ENCODE measurements around the gene KNCN. TPM values are rescaled to one million over a fixed set of nuclear protein-coding genes. Genes with fewer than 3 reads are reported as not detected.

Gene KNCN
- total and polyA plus RNA-seq, 2 donors (not counting 1 experiment from before 2014, with no cell fraction given): not detected

DNA sequence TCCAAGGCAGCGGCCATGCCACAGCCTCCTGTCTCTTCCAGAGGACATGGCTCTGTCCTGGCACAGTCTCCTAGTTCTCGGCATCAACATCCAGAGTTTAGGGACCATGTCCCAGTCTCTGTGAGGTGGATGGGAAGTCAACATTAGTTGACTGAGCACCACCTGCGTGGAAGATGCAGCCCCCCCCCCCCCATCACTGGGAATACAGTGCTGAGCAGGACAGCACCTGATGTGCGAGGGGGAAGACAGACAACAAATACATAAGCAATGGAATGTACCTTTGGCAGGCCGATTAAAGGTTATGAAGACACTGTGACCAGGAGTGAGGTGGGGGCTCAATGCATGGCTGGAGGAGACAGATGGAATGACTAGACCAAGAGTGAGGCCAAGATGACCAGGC lies 26.6 kb downstream of the KNCN start:
- Histone ChIP-seq H3K27ac (ENCODE audit: low read length in 2 of 2) (no peak overlapping the region), H2AFZ (ENCODE audit: insufficient read depth, low read depth, low read length, poor library complexity, severe bottlenecking) (no peak overlapping the region), H3K36me3 (replicated peaks in 1 of 2; ENCODE audit: control extremely low read depth in 1 of 2, control insufficient read depth in 1 of 2, extremely low read depth in 1 of 2, insufficient read depth in 2 of 2, low read length in 1 of 2) (no peaks in the 10 kb centered on the region), H3K4me2 (replicated peaks; ENCODE audit: low read depth, low read length, poor library complexity, severe bottlenecking) (no peak overlapping the region), H3K4me1 (ENCODE audit: control insufficient read depth in 2 of 2, insufficient read depth in 2 of 2, low read length in 2 of 2) (no peaks in the 10 kb centered on the region), H3K27me3 (replicated peaks in 1 of 4; ENCODE audit: control extremely low read depth in 1 of 4, control insufficient read depth in 3 of 4, insufficient read depth in 4 of 4, low read length in 3 of 4) (peaks cover 0 to 22% (median 7%) of the 10 kb centered on the region in 4 experiments), H4K20me1 (ENCODE audit: control insufficient read depth, insufficient read depth, low read length, poor library complexity, severe bottlenecking) (no peaks in the 10 kb centered on the region), H3K9me3 (ENCODE audit: control extremely low read depth in 1 of 3, control insufficient read depth in 2 of 3, insufficient read depth in 1 of 3, low read length in 2 of 3) (no peaks in the 10 kb centered on the region), H3K9ac (ENCODE audit: low read length) (no peak overlapping the region), H3K4me3 (ENCODE audit: control extremely low read depth in 1 of 5, extremely low read depth in 1 of 5, insufficient read depth in 1 of 5, low read depth in 2 of 5, low read length in 4 of 5) (no peak overlapping the region), H3K79me2 (ENCODE audit: control insufficient read depth, insufficient read depth, low read length) (no peaks in the 10 kb centered on the region)
- Mint-ChIP-seq H3K27me3 (peaks cover 52% of the 10 kb centered on the region), H3K27ac (no peak overlapping the region), H3K4me1 (no peaks in the 10 kb centered on the region), H3K9me3 (ENCODE audit: insufficient read depth) (no peaks in the 10 kb centered on the region), H3K4me3 (no peak overlapping the region)
- ChIA-PET CTCF (no interaction called here), POLR2A (no interaction called here)
- intact Hi-C loops (cut with micrococcal nuclease): no loop called here
- ATAC-seq (ENCODE audit: low read depth) (no peak), DNase-seq (no peak)
- 96% methylated on average over 5 of the region's 5 CpGs for WGBS (ENCODE audit: insufficient coverage)
- no peak for TF ChIP-seq EZH2 (IDR thresholded peaks at IDR 0.05; ENCODE audit: borderline replicate concordance, insufficient read depth, low read depth, low read length, poor library complexity, severe bottlenecking)
- no peak for TF ChIP-seq CTCF (IDR thresholded peaks at IDR 0.05)

- no peak overlapping the region for H3K27ac Mint-ChIP-seq
- H3K79me2 ChIP-seq (ENCODE audit: control insufficient read depth, insufficient read depth, low read length): no peaks in the 10 kb centered on the region
- no peak overlapping the region for H3K27ac ChIP-seq (ENCODE audit: low read length in 2 of 2)
- H3K36me3 ChIP-seq (replicated peaks in 1 of 2; ENCODE audit: control extremely low read depth in 1 of 2, control insufficient read depth in 1 of 2, extremely low read depth in 1 of 2, insufficient read depth in 2 of 2, low read length in 1 of 2): no peaks in the 10 kb centered on the region
- no peaks in the 10 kb centered on the region for H3K9me3 Mint-ChIP-seq (ENCODE audit: insufficient read depth)
- H3K27me3 ChIP-seq (replicated peaks in 1 of 4; ENCODE audit: control extremely low read depth in 1 of 4, control insufficient read depth in 3 of 4, insufficient read depth in 4 of 4, low read length in 3 of 4): peaks cover 0 to 22% (median 6%) of the 10 kb centered on the region in 4 experiments
- no peaks in the 10 kb centered on the region for H3K4me1 ChIP-seq (ENCODE audit: control insufficient read depth in 2 of 2, insufficient read depth in 2 of 2, low read length in 2 of 2)
- no peaks in the 10 kb centered on the region for H3K4me1 Mint-ChIP-seq
- H3K4me3 Mint-ChIP-seq: no peak overlapping the region
- no peak for DNase-seq
- 90% methylated on average over 10 of the region's 11 CpGs for WGBS (ENCODE audit: insufficient coverage)
- no peak overlapping the region for H2AFZ ChIP-seq (ENCODE audit: insufficient read depth, low read depth, low read length, poor library complexity, severe bottlenecking)
- TF ChIP-seq CTCF (IDR thresholded peaks at IDR 0.05) (no peak), EZH2 (IDR thresholded peaks at IDR 0.05; ENCODE audit: borderline replicate concordance, insufficient read depth, low read depth, low read length, poor library complexity, severe bottlenecking) (no peak)
- no peaks in the 10 kb centered on the region for H4K20me1 ChIP-seq (ENCODE audit: control insufficient read depth, insufficient read depth, low read length, poor library complexity, severe bottlenecking)
- ATAC-seq (ENCODE audit: low read depth): no peak
- POLR2A ChIA-PET: no interaction called here
- H3K9ac ChIP-seq (ENCODE audit: low read length): no peak overlapping the region
- intact Hi-C loops (cut with micrococcal nuclease): no loop called here
- H3K27me3 Mint-ChIP-seq: peaks cover 48% of the 10 kb centered on the region
- H3K4me3 ChIP-seq (ENCODE audit: control extremely low read depth in 1 of 5, extremely low read depth in 1 of 5, insufficient read depth in 1 of 5, low read depth in 2 of 5, low read length in 4 of 5): no peak overlapping the region
- CTCF ChIA-PET: interaction anchor here (0.8 kb wide), 1 partner anchor 82 kb away, joined by 3 read pairs; no protein-coding TSS in a partner anchor
- no peak overlapping the region for H3K4me2 ChIP-seq (replicated peaks; ENCODE audit: low read depth, low read length, poor library complexity, severe bottlenecking)
- H3K9me3 ChIP-seq (ENCODE audit: control extremely low read depth in 1 of 3, control insufficient read depth in 2 of 3, insufficient read depth in 1 of 3, low read length in 2 of 3): no peaks in the 10 kb centered on the region
Measured at GRCh38 chr1:46523496-46524353, 27.7 kb downstream of the KNCN start.
